MM.1S (cell line): ENCODE results near the gene EYA2.

Experiments
- DNase-seq: peaks from one replicate; pipeline ENCODE4 v3.0.0-alpha.2; 2015
- H2AFZ ChIP-seq: fragments of 300-600 bp; sonication (generic); 2 replicates; pipeline ENCODE4 v1.6.0; 2016; ENCODE audit warnings: antibody characterized with exemption, low read length
- H3F3A ChIP-seq: fragments of 300-600 bp; sonication (generic); 2 replicates; pipeline ENCODE4 v1.6.1; 2016; ENCODE audit warnings: mild to moderate bottlenecking, antibody characterized with exemption, low read length, moderate library complexity, mixed read lengths; ENCODE audit not compliant: insufficient read depth
- H3K27ac ChIP-seq: fragments of 300-600 bp; sonication (generic); 2 replicates; pipeline ENCODE4 v1.5.1; 2016; ENCODE audit warnings: mild to moderate bottlenecking, low read length
- H3K27me3 ChIP-seq: fragments of 300-600 bp; sonication (generic); replicated peaks from 2 replicates; pipeline ENCODE4 v1.6.0; 2016; ENCODE audit warnings: low read length; ENCODE audit not compliant: insufficient read depth
- H3K36me3 ChIP-seq: fragments of 300-600 bp; sonication (generic); replicated peaks from 2 replicates; pipeline ENCODE4 v1.6.1; 2016; ENCODE audit warnings: mild to moderate bottlenecking, low read length, mixed read lengths; ENCODE audit not compliant: insufficient read depth
- H3K4me1 ChIP-seq: fragments of 300-600 bp; sonication (generic); 2 replicates; pipeline ENCODE4 v1.6.1; 2016; ENCODE audit warnings: low read length, mixed read lengths
- H3K4me2 ChIP-seq: fragments of 300-600 bp; sonication (generic); 2 replicates; pipeline ENCODE4 v1.6.0; 2016; ENCODE audit warnings: low read depth, low read length
- H3K4me3 ChIP-seq: fragments of 300-600 bp; sonication (generic); 2 replicates; pipeline ENCODE4 v1.5.1; 2016; ENCODE audit warnings: low read length, mixed read lengths
- H3K79me2 ChIP-seq: fragments of 300-600 bp; sonication (generic); 2 replicates; pipeline ENCODE4 v1.6.1; 2016; ENCODE audit warnings: mixed run types, low read length, mixed read lengths
- H3K9ac ChIP-seq: fragments of 300-600 bp; sonication (generic); 2 replicates; pipeline ENCODE4 v1.6.1; 2016; ENCODE audit warnings: low read length, mixed read lengths
- H3K9me2 ChIP-seq: fragments of 300-600 bp; sonication (generic); replicated peaks from 2 replicates; pipeline ENCODE4 v1.6.1; 2016; ENCODE audit warnings: mild to moderate bottlenecking, low read length, mixed read lengths; ENCODE audit not compliant: insufficient read depth
- H3K9me3 ChIP-seq: fragments of 300-600 bp; sonication (generic); replicated peaks from 2 replicates; pipeline ENCODE4 v1.6.1; 2016; ENCODE audit warnings: mild to moderate bottlenecking, low read length, mixed read lengths; ENCODE audit not compliant: insufficient read depth
- H4K20me1 ChIP-seq: fragments of 300-600 bp; sonication (generic); 2 replicates; pipeline ENCODE4 v1.6.1; 2016; ENCODE audit warnings: mild to moderate bottlenecking, low read length, moderate library complexity, mixed read lengths; ENCODE audit not compliant: insufficient read depth
- EZH2 ChIP-seq: fragments of 300-600 bp; sonication (generic); optimal IDR thresholded peaks from 2 replicates; pipeline ENCODE3; 2017; ENCODE audit warnings: low read depth, mild to moderate bottlenecking, antibody characterized with exemption, low read length, mixed read lengths
- EZH2phosphoT487 ChIP-seq: fragments of 300-600 bp; sonication (generic); IDR thresholded peaks from 2 replicates; pipeline ENCODE4 v1.6.1; 2018; ENCODE audit warnings: antibody characterized with exemption, low read length
- TF ChIP-seq, protein P1 (sequence below): fragments of 300-600 bp; sonication (generic); IDR thresholded peaks from 2 replicates; pipeline ENCODE4 v1.5.1; 2016; ENCODE audit warnings: antibody characterized with exemption, low read length, mixed read lengths

The EYA2 gene

GRCh38 chr20:46994341-46994740 is 99.7 kb downstream of the EYA2 start:
- DNase-seq = peak; percentile 98
- Histone ChIP-seq H4K20me1 (no peaks in the 10 kb centered on the region), H3K27ac (peak overlapping the region; percentile 77), H3K9me3 (no peaks in the 10 kb centered on the region), H3K27me3 (no peaks in the 10 kb centered on the region), H3K4me1 (peaks cover 27% of the 10 kb centered on the region), H3K4me3 (no peak overlapping the region), H3K36me3 (no peaks in the 10 kb centered on the region), H2AFZ (0 out of 2 replicates have a peak overlapping the region, but pooled peaks have one; percentile 4), H3K9me2 (no peaks in the 10 kb centered on the region), H3K79me2 (no peaks in the 10 kb centered on the region), H3K4me2 (peak overlapping the region; percentile 67), H3F3A (peaks cover 21% of the 10 kb centered on the region), H3K9ac (peak overlapping the region; percentile 15; the same call in 1 of the 2 replicates)
- TF ChIP-seq, protein P1, sequence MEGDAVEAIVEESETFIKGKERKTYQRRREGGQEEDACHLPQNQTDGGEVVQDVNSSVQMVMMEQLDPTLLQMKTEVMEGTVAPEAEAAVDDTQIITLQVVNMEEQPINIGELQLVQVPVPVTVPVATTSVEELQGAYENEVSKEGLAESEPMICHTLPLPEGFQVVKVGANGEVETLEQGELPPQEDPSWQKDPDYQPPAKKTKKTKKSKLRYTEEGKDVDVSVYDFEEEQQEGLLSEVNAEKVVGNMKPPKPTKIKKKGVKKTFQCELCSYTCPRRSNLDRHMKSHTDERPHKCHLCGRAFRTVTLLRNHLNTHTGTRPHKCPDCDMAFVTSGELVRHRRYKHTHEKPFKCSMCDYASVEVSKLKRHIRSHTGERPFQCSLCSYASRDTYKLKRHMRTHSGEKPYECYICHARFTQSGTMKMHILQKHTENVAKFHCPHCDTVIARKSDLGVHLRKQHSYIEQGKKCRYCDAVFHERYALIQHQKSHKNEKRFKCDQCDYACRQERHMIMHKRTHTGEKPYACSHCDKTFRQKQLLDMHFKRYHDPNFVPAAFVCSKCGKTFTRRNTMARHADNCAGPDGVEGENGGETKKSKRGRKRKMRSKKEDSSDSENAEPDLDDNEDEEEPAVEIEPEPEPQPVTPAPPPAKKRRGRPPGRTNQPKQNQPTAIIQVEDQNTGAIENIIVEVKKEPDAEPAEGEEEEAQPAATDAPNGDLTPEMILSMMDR = no peak
- TF ChIP-seq EZH2 (no peak), EZH2phosphoT487 (no peak)

DNA sequence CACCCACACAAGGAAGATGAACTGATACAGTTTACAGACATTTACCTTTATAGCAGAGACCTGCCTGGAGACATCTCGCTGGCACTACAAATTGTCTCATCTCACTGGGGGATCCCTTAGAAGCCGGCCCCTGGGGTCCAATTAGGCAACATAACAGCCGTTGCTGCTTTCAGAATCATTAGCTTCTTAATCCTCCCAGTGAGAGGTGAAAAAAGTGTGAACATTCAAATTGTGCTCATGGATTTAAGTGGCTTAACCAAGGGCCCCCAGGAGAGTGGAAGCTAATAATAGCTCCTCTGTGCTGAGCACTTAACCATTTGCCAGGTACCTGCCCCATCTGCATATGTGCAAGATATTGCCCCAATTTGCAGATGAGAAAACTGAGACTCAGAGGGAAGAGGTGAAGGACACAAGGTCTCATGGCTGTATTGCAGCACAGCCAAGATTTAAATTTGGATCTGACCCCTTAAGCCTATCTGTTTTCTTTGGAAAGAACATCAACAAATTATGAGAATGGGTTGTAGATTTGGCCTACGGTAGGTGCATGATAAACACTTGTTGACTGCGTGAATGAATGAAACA is 101.0 kb downstream of the EYA2 start:
- Histone ChIP-seq H3F3A (peaks cover 21% of the 10 kb centered on the region), H3K27me3 (no peaks in the 10 kb centered on the region), H3K27ac (peak overlapping the region; percentile 77; the same call in 1 of the 2 replicates), H3K4me2 (no peak overlapping the region), H3K36me3 (no peaks in the 10 kb centered on the region), H3K9me2 (no peaks in the 10 kb centered on the region), H2AFZ (no peak overlapping the region), H3K9me3 (no peaks in the 10 kb centered on the region), H4K20me1 (no peaks in the 10 kb centered on the region), H3K4me3 (no peak overlapping the region), H3K4me1 (peaks cover 27% of the 10 kb centered on the region), H3K9ac (no peak overlapping the region), H3K79me2 (no peaks in the 10 kb centered on the region)
- no peak for TF ChIP-seq EZH2
- TF ChIP-seq, protein P1 = no peak
- TF ChIP-seq EZH2phosphoT487 = no peak
- DNase-seq = no peak

- Histone ChIP-seq H3F3A (peaks cover 21% of the 10 kb centered on the region), H3K9me2 (no peaks in the 10 kb centered on the region), H2AFZ (no peak overlapping the region), H3K4me1 (peaks cover 27% of the 10 kb centered on the region), H3K27ac (no peak overlapping the region), H3K79me2 (no peaks in the 10 kb centered on the region), H4K20me1 (no peaks in the 10 kb centered on the region), H3K36me3 (no peaks in the 10 kb centered on the region), H3K4me3 (no peak overlapping the region), H3K4me2 (no peak overlapping the region), H3K27me3 (no peaks in the 10 kb centered on the region), H3K9ac (no peak overlapping the region), H3K9me3 (no peaks in the 10 kb centered on the region)
- no peak for DNase-seq
- TF ChIP-seq, protein P1 = no peak
- TF ChIP-seq EZH2phosphoT487 = no peak
- TF ChIP-seq EZH2 = no peak
These were observed 102.5 kb downstream of the EYA2 start for GRCh38 chr20:46997187-46997586.
